Caki2 (cell line): ENCODE data around the gene FOXQ1. TPM values are rescaled to one million over a fixed set of nuclear protein-coding genes. Genes with fewer than 3 reads are reported as not detected.
A peak's percentile ranks its signal among the peaks of the same experiment; 100 is the strongest.

Source experiments
- DNase-seq: peaks from one replicate; pipeline ENCODE4 v3.0.0-alpha.2; 2015; ENCODE audit warnings: low read depth
- in situ Hi-C: cut with HindIII; loops from 2 replicates; pipeline ENCODE4 v1.10.0; 2016; ENCODE audit warnings: low sequenced_read_pairs, low pct_unique_long_range_greater_than_20kb, mixed read lengths
- total RNA-seq: library from RNA; depleted of rRNA; stranded (reverse); fragments of >200 nt; shearing (Covaris generic); gene quantifications from 2 replicates; pipeline ENCODE4 v1.2.3, GENCODE V29; 2014; ENCODE audit warnings: low replicate concordance; rRNA removed

FOXQ1 gene
- 13.6 and 23.2 TPM in 2 replicates for total RNA-seq

- in situ Hi-C loops = no loop called here
- DNase-seq = peak; percentile 82
Measured at GRCh38 chr6:1311400-1312202, at the start of gene FOXQ1. TSS of gene FOXQ1 (plus strand) at chr6:1312098. CDS start at chr6:1312705, 607 bp downstream.

GRCh38 chr6:1262704-1263038 is 49.2 kb upstream of the FOXQ1 start:
- no peak for DNase-seq
- in situ Hi-C loops = no loop called here

- DNase-seq = no peak
- in situ Hi-C loops = no loop called here
Measured at GRCh38 chr6:1263039-1263849, 48.7 kb upstream of the FOXQ1 start.

GRCh38 chr6:1263850-1264377 is 48.0 kb upstream of the FOXQ1 start:
- in situ Hi-C loops = no loop called here
- DNase-seq = no peak

GRCh38 chr6:1264619-1265445 is 47.1 kb upstream of the FOXQ1 start:
- in situ Hi-C loops = no loop called here

GRCh38 chr6:1266686-1267056 is 45.2 kb upstream of the FOXQ1 start:
- DNase-seq = no peak
- in situ Hi-C loops = no loop called here

More at GRCh38 chr6:1264619-1265445, 47.1 kb upstream of the FOXQ1 start:
- DNase-seq = no peak

GRCh38 chr6:1267057-1267732 is 44.7 kb upstream of the FOXQ1 start:
- DNase-seq = peak; percentile 38
- in situ Hi-C loops = no loop called here

GRCh38 chr6:1267790-1268762 is 43.8 kb upstream of the FOXQ1 start:
- in situ Hi-C loops = no loop called here

GRCh38 chr6:1271071-1271763 is 40.7 kb upstream of the FOXQ1 start:
- DNase-seq = no peak
- in situ Hi-C loops = no loop called here

More at GRCh38 chr6:1267790-1268762, 43.8 kb upstream of the FOXQ1 start:
- no peak for DNase-seq

- no peak for DNase-seq
- in situ Hi-C loops = no loop called here
Measured at GRCh38 chr6:1278061-1278720, 33.7 kb upstream of the FOXQ1 start.

- in situ Hi-C loops = no loop called here
- DNase-seq = no peak
Measured at GRCh38 chr6:1279065-1279464, 32.8 kb upstream of the FOXQ1 start.

GRCh38 chr6:1280666-1281300 is 31.1 kb upstream of the FOXQ1 start:
- in situ Hi-C loops = no loop called here
- DNase-seq = no peak

GRCh38 chr6:1281746-1282145 is 30.2 kb upstream of the FOXQ1 start:
- in situ Hi-C loops = no loop called here
- no peak for DNase-seq

- in situ Hi-C loops = no loop called here
- DNase-seq = no peak
Measured at GRCh38 chr6:1283501-1283900, 28.4 kb upstream of the FOXQ1 start.

- DNase-seq = no peak
- in situ Hi-C loops = no loop called here
Measured at GRCh38 chr6:1285556-1285955, 26.3 kb upstream of the FOXQ1 start.
